Chondrocyte (in vitro differentiated cells): ENCODE data around the gene DAPK1. TPM values are rescaled to one million over a fixed set of nuclear protein-coding genes. Genes with fewer than 3 reads are reported as not detected.

Source experiments
- DNase-seq: peaks from one replicate; pipeline ENCODE4 v3.0.0; 2021; ENCODE audit warnings: mixed read lengths, low spot score
- H3K27ac Mint-ChIP-seq: one replicate; pipeline ENCODE4 v1.8.0; 2021; ENCODE audit warnings: mild to moderate bottlenecking, moderate library complexity, mixed read lengths; ENCODE audit not compliant: unreplicated experiment
- H3K27me3 Mint-ChIP-seq: 2 replicates; pipeline ENCODE4 v1.8.0; 2021; ENCODE audit warnings: low read depth, mixed read lengths
- H3K36me3 Mint-ChIP-seq: 2 replicates; pipeline ENCODE4 v1.8.0; 2021; ENCODE audit warnings: low read depth, mixed read lengths
- H3K4me1 Mint-ChIP-seq: 2 replicates; pipeline ENCODE4 v1.8.0; 2021; ENCODE audit warnings: low read depth, mild to moderate bottlenecking, mixed read lengths
- H3K4me3 Mint-ChIP-seq: one replicate; pipeline ENCODE4 v1.8.0; 2021; ENCODE audit warnings: mild to moderate bottlenecking, moderate library complexity, mixed read lengths; ENCODE audit not compliant: unreplicated experiment
- H3K9me3 Mint-ChIP-seq: 2 replicates; pipeline ENCODE4 v1.8.0; 2021; ENCODE audit warnings: low read depth, mixed read lengths
- long read RNA-seq: library from polyadenylated mRNA; stranded (forward); transcript quantifications from one replicate; pipeline ENCODE4 v2.0.0, GENCODE V29; 2021
- total RNA-seq: library from RNA; stranded (reverse); gene quantifications from 3 replicates; pipeline ENCODE4 v1.2.1, GENCODE V29; 2021
- TF ChIP-seq, protein P1 (sequence below): fragments of 200-600 bp; sonication (generic); IDR thresholded peaks from 2 replicates; pipeline ENCODE4 v1.5.0; 2021; ENCODE audit warnings: antibody characterized with exemption, mild to moderate bottlenecking, moderate library complexity

DAPK1 gene
- 87.9 to 104 TPM (median 102 TPM) in 3 replicates for total RNA-seq
- long read RNA-seq, full-length matches to known transcripts = 19 of 41 reads
- long read RNA-seq, partial matches to known transcripts = 10 of 41 reads
- long read RNA-seq, other reads (novel, unspliced or antisense) = 12 of 41 reads

DNA sequence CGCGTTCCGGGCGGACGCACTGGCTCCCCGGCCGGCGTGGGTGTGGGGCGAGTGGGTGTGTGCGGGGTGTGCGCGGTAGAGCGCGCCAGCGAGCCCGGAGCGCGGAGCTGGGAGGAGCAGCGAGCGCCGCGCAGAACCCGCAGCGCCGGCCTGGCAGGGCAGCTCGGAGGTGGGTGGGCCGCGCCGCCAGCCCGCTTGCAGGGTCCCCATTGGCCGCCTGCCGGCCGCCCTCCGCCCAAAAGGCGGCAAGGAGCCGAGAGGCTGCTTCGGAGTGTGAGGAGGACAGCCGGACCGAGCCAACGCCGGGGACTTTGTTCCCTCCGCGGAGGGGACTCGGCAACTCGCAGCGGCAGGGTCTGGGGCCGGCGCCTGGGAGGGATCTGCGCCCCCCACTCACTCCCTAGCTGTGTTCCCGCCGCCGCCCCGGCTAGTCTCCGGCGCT lies at the start of gene DAPK1:
DAPK1 (plus strand) TSS at position 264 of the 442 bp plus-strand sequence. CDS start 1,211 bp downstream, outside the sequence.
- DNase-seq = no peak

DNA sequence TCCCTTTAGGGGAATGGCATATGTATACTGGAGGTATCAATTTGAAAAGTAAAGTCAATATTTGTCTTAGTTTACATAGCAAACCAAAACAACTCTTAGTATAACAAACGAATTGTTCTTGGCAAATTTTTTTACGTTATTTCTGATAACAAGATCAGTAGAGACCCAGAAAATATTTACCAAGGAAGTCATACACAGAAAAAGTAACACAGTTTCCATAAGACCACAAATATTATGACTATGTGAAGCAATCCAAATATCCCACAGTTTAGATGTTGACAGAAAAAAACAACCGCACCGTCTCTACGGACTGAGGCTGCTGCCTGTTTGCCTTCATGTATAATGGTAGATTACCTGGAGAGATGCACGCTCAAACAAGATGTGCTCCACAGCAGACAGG lies 46.5 kb upstream of the DAPK1 start:
- peaks cover 7% of the 10 kb centered on the region for H3K9me3 Mint-ChIP-seq
- no peaks in the 10 kb centered on the region for H3K36me3 Mint-ChIP-seq
- no peak for DNase-seq
- H3K4me1 Mint-ChIP-seq = peaks cover 4% of the 10 kb centered on the region
- TF ChIP-seq, protein P1, sequence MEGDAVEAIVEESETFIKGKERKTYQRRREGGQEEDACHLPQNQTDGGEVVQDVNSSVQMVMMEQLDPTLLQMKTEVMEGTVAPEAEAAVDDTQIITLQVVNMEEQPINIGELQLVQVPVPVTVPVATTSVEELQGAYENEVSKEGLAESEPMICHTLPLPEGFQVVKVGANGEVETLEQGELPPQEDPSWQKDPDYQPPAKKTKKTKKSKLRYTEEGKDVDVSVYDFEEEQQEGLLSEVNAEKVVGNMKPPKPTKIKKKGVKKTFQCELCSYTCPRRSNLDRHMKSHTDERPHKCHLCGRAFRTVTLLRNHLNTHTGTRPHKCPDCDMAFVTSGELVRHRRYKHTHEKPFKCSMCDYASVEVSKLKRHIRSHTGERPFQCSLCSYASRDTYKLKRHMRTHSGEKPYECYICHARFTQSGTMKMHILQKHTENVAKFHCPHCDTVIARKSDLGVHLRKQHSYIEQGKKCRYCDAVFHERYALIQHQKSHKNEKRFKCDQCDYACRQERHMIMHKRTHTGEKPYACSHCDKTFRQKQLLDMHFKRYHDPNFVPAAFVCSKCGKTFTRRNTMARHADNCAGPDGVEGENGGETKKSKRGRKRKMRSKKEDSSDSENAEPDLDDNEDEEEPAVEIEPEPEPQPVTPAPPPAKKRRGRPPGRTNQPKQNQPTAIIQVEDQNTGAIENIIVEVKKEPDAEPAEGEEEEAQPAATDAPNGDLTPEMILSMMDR = no peak
- no peaks in the 10 kb centered on the region for H3K27me3 Mint-ChIP-seq
- no peak overlapping the region for H3K27ac Mint-ChIP-seq
- no peak overlapping the region for H3K4me3 Mint-ChIP-seq

More for the DNA sequence above, at the start of gene DAPK1:
- TF ChIP-seq, protein P1 = peak; percentile 54
- Mint-ChIP-seq H3K27ac (peak within 1 kb of the TSS; percentile 51), H3K27me3 (no peaks in the 10 kb centered on the region), H3K36me3 (peaks cover 6% of the 10 kb centered on the region), H3K4me1 (peaks cover 48% of the 10 kb centered on the region), H3K9me3 (no peaks in the 10 kb centered on the region), H3K4me3 (peak within 1 kb of the TSS; percentile 93)

DNA sequence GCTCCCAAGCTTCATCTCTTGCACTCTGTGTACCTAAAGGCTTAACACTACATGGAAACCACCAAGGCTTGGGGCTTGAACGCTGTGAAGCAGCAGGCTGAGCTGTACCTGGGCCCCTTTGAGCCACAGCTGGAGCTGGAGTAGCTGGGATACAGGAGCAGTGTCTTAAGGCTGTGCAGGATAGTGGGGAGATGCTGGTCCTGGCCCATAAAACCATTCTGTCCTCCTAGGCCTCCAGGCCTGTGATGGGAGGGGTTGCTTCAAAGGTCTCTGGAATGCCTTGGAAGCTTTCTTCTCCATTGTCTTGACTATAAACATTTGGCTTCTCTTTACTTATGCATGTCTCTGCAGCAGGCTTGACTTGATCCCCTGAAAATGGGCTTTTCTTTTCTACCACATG lies 42.3 kb upstream of the DAPK1 start:
- H3K27ac Mint-ChIP-seq = no peak overlapping the region
- no peaks in the 10 kb centered on the region for H3K36me3 Mint-ChIP-seq
- no peak for DNase-seq
- no peaks in the 10 kb centered on the region for H3K4me1 Mint-ChIP-seq
- H3K27me3 Mint-ChIP-seq = no peaks in the 10 kb centered on the region
- H3K9me3 Mint-ChIP-seq = peaks cover 9% of the 10 kb centered on the region
- no peak overlapping the region for H3K4me3 Mint-ChIP-seq
- TF ChIP-seq, protein P1 = no peak

DNA sequence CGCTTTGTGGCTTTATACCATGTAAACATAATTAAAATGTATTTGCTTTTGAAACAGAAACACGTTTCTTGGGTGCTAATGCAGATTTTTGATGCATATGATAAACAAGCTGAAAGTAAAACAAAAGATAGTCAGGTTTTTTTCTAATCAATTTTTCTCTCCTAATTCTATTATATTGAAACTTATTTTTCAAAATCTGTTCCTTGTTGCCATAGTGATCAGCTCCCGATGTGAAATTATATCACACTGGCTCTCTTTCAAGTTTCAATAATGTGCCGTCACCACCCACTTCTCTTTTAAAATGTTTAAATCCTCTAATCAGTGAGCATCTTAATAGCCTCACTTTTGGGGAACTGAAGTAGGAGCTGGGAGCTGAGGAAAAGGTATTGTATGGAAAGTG lies 36.4 kb upstream of the DAPK1 start:
- H3K36me3 Mint-ChIP-seq = no peaks in the 10 kb centered on the region
- H3K27ac Mint-ChIP-seq = no peak overlapping the region
- DNase-seq = no peak
- TF ChIP-seq, protein P1 = no peak
- H3K27me3 Mint-ChIP-seq = no peaks in the 10 kb centered on the region
- peaks cover under 1% of the 10 kb centered on the region for H3K9me3 Mint-ChIP-seq
- no peak overlapping the region for H3K4me3 Mint-ChIP-seq
- peaks cover 19% of the 10 kb centered on the region for H3K4me1 Mint-ChIP-seq

DNA sequence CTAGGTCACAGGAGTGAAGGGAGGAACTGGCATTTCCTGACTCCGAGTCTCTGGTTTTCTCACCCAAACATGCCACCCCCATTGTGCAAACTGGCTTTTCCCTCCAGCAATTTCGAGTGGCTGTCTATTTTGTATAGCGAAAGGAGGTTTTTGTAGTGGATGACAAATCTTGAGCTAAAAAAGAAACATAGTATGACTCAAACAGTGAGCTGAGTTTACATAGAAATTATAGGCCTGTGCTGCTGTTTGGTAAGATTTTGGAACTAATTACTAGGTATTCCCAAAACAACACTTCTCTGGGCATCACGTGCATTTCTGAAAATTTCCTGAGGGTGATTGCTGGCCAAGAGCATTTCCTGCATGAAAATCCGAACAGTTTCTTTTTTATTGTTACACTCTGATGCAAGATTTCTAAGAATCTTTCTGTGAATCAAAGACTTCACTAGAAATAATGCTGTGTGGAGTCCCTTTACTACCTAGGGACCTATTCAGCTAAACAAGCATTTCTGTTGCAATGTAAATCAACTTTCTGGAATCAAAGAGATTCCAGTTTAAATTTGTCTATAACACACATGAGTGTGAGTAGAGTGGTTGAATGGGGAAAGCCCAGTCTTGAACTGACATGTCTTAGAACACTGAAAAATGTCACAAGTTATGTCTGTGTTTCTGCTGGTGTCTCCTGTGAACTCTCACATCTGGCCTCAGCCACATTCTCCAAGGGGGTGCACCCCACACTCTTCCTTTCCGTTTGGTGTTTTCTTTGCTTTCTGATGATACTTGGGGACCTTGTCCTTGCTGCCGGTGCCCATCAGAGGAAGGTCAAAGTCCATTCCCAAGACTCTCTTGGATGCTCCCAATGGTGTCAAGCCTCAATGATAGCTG lies 33.3 kb upstream of the DAPK1 start:
- H3K36me3 Mint-ChIP-seq = no peaks in the 10 kb centered on the region
- peak overlapping the region; percentile 81 for H3K27ac Mint-ChIP-seq
- H3K9me3 Mint-ChIP-seq = no peaks in the 10 kb centered on the region
- no peak overlapping the region for H3K4me3 Mint-ChIP-seq
- DNase-seq = no peak
- peaks cover 19% of the 10 kb centered on the region for H3K4me1 Mint-ChIP-seq
- no peaks in the 10 kb centered on the region for H3K27me3 Mint-ChIP-seq
- TF ChIP-seq, protein P1 = no peak
